Daoy (cell line): Measurements from ENCODE around the gene CCDC82. TPM values are rescaled to one million over a fixed set of nuclear protein-coding genes. Genes with fewer than 3 reads are reported as not detected.

Experiments
- DNase-seq: peaks from one replicate; pipeline ENCODE4 v3.0.0-alpha.2; 2015; ENCODE audit warnings: low read depth
- total RNA-seq: library from RNA; depleted of rRNA; stranded (reverse); fragments of >200 nt; shearing (Covaris generic); gene quantifications from 2 replicates; pipeline ENCODE4 v1.2.3, GENCODE V29; 2014

The CCDC82 gene
- total RNA-seq, 1 experiment from 2014 or later = 13.6 TPM

GRCh38 chr11:96361778-96362177 lies 27.9 kb downstream of the CCDC82 start:
- DNase-seq = peak; percentile 20

GRCh38 chr11:96358321-96358720 lies 31.4 kb downstream of the CCDC82 start:
- DNase-seq = no peak

- DNase-seq = no peak
Measured at GRCh38 chr11:96357794-96358193, 31.9 kb downstream of the CCDC82 start.

DNA sequence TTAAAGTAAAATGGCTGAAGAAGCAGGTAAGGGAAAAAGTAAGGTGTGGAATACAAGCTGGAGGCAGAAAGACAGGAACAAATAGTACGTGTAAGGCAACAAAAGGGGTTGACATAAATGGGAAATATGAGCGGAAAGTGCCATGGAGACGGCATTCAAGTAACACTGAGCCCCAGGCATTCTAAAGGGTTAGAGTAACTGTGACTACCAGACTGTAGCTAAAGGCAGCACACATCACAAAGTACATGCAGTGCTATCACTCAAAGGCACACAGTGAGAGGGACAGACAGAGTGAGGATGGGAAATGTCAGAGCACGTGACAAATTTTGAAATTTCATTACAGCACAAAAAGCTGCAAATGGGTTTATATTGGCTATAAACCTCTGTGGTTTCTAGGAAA lies 32.9 kb downstream of the CCDC82 start:
- no peak for DNase-seq

GRCh38 chr11:96342961-96343711 lies 46.6 kb downstream of the CCDC82 start, which contains the start of gene MAML2:
TSS of gene MAML2 (minus strand) at chr11:96343195. CDS start at chr11:96341895, 1,300 bp downstream.
- DNase-seq = peak; percentile 96

GRCh38 chr11:96342014-96342960 lies 47.4 kb downstream of the CCDC82 start:
- no peak for DNase-seq

- peak; percentile 51 for DNase-seq
Measured at GRCh38 chr11:96341211-96342013, 48.3 kb downstream of the CCDC82 start.

DNA sequence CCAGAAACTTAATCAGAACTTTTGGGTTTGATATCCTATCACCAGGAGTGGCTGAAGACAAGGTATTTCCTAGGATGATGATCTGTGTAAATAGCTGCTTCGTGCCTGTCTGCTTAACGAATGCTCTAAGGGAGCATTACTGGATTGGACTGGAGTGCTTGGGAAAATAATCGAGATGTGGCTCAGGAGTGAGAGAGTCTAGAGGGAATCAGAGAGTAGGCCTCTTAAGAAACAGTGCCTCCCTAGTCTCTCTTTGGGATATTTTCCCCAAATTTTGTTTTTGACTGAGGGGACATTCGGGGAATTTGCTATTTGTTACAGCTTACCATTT lies 49.2 kb downstream of the CCDC82 start:
- DNase-seq = no peak

- DNase-seq = peak; percentile 51
Measured at GRCh38 chr11:96339706-96340554, 49.8 kb downstream of the CCDC82 start.

DNA sequence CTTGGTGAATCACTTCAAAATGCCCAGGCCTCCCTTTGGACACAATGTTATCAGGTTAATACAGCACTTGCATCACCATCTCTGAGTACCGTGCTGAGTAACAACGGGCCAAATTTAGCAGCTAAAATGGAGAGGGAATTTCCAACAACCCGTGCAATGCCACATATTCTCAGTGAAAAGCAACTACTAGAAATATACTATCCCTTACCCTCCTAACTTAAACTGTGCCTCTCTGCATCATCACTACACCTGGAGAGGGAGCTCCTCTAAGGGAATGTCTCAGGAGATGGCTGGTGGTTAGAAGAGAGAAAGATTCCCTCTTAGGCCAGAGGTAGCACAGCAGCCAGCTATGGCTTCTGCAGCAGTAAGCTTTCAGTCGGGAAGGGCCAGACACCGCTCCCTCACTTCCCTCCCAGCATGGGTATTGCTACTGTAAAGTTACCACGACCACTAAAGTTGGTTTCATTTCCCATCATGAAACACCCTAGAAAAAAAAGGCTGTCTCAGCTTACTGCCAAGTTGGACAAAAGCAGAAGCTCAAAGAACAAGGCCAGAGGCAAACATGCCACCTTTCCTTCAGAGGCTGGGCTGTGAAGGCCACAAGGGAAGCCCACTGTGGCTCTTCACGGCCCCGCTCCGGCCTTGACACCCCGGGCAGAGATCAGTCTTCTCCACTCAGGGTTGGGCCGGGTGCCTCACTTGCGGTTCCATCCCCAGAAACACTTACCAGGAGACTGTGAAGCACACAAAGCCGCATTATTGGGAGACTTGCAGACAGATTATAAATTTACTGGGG lies 50.6 kb downstream of the CCDC82 start:
- DNase-seq = peak; percentile 73

GRCh38 chr11:96337541-96338431 lies 51.9 kb downstream of the CCDC82 start:
- no peak for DNase-seq

DNA sequence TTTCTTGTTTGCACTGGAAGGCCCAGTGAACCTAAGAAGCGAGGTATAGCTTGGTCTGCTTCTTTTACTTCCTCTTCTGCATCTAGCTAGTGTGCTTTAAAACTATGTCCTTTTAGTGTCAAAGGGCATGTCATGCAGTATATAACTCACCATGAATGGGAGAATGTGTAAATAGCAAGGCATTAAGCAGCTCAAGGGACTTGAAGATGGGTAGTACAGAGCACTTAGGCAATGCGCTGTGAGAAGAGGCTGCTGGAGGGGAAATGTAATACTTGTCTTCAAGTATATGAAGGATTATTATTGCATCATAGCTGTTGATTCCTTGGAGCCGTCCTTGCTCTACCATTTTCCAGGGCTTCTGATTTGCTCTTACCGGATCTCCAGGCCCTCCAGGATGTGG lies 54.3 kb downstream of the CCDC82 start:
- DNase-seq = no peak

DNA sequence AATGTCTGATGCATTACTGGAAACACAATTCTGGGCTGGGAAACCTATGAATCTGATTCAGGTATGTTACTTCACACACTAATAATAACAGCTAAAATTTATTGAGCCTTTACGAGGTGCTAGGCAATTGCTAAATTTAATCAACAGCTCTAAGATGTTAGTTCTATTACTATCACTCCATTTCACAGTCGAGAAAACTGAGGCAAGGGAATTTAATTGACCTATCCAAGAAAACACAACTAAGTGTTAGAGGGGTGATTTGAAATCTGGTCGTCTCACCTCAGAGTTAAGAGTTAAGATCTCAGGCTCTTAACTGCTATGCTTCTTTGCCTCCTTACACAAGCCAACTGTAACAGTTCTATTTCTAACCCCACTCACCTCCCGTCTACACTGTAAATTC lies 55.5 kb downstream of the CCDC82 start:
- no peak for DNase-seq

DNA sequence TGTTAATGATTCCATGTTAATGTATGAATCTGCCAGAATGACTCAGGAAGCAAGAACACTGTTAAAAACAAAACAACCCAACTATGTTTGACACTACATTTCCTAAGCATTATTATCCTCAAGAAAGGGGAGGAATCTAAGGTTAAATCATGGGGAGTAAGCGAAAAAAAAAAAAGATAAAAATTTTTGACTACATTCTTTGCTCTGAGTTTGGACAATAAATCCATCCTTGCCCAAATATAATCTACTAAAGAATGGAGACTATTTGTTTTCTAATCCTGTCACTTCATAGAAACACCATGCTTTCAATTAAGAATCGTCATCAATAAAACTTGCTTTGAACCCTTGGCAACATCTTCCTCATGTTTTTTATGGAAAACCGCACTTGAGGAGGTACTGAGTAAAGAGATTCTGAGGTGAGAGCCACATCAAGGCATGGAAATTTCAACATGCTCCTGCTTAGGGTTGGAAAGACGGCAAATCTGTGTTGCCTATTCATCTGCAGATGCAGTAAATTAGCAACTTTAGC lies 56.5 kb downstream of the CCDC82 start:
- DNase-seq = no peak

- DNase-seq = no peak
Measured at GRCh38 chr11:96332126-96332771, 57.5 kb downstream of the CCDC82 start.

GRCh38 chr11:96331699-96332116 lies 58.0 kb downstream of the CCDC82 start:
- no peak for DNase-seq

- DNase-seq = no peak
Measured at GRCh38 chr11:96330511-96330859, 59.2 kb downstream of the CCDC82 start.

- DNase-seq = no peak
Measured at GRCh38 chr11:96329855-96330510, 59.7 kb downstream of the CCDC82 start.
